NB4 (cell line): ENCODE results near the gene FBN3.

Experiments used
- MYC ChIP-seq: IDR thresholded peaks from 2 replicates; pipeline ENCODE4 v1.6.1; 2011; ENCODE audit warnings: low read depth, low read length
- POLR2A ChIP-seq: IDR thresholded peaks from 2 replicates; pipeline ENCODE4 v1.6.1; 2011; ENCODE audit warnings: mild to moderate bottlenecking; ENCODE audit not compliant: insufficient read length; ENCODE audit errors: extremely low read depth
- TF ChIP-seq, protein P1 (sequence below): IDR thresholded peaks from one replicate; pipeline ENCODE4 v1.5.1; 2012; ENCODE audit warnings: low read depth, low read length
- TF ChIP-seq, protein P2 (sequence below): IDR thresholded peaks from 2 replicates; pipeline ENCODE4 v1.6.1; 2011; ENCODE audit warnings: low read depth, low read length

DNA sequence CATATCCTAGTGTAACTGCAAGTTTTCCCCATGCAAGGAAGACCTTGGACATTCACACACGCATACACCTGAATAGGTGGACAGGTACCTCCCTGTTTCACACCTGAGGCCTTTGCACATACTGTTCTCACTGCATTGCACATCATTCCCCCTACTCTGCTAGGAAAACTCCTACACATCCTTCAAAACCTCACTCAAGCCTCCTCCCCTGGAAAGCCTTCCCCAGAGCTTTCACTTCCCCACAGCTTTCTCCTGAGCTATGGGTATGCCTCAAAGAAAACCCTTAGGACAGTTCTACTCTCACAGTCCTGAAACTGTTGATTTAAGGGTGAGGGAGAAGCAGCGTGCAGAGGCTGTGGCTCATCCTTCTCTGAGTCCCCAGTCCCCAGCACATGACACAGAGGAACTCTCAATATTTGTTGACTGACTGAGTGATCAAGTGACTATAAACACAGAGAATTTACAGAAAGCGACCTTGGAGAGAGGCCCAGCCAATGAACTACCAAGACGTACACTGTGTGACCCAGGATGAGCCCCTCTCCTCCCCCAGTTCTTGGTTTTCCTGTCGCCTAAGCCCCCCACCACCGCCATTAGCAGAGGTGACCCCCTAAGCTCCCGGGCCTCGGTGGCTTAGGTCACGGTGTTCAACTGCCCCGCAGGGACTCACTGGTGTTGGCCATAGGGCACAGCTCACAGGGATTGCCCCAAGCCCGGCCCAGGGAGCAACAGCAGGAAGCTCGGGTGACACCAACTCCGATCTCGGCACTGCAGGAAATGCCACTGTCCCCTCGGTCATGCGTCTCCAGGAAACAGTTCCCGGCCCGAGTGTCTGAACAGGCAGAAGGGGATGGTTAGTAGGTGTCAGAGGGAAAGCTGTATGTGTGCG, 40.6 kb downstream of the FBN3 start:
- TF ChIP-seq, protein P1, sequence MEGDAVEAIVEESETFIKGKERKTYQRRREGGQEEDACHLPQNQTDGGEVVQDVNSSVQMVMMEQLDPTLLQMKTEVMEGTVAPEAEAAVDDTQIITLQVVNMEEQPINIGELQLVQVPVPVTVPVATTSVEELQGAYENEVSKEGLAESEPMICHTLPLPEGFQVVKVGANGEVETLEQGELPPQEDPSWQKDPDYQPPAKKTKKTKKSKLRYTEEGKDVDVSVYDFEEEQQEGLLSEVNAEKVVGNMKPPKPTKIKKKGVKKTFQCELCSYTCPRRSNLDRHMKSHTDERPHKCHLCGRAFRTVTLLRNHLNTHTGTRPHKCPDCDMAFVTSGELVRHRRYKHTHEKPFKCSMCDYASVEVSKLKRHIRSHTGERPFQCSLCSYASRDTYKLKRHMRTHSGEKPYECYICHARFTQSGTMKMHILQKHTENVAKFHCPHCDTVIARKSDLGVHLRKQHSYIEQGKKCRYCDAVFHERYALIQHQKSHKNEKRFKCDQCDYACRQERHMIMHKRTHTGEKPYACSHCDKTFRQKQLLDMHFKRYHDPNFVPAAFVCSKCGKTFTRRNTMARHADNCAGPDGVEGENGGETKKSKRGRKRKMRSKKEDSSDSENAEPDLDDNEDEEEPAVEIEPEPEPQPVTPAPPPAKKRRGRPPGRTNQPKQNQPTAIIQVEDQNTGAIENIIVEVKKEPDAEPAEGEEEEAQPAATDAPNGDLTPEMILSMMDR: no peak
- TF ChIP-seq, protein P2, sequence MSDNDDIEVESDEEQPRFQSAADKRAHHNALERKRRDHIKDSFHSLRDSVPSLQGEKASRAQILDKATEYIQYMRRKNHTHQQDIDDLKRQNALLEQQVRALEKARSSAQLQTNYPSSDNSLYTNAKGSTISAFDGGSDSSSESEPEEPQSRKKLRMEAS: no peak
- no peak for TF ChIP-seq POLR2A
- TF ChIP-seq MYC: no peak
